Measurements from ENCODE around the gene CLK3. TPM values are rescaled to one million over a fixed set of nuclear protein-coding genes. Genes with fewer than 3 reads are reported as not detected.
"Not testable (repeated sequence)": the region's sequence is repeated elsewhere in the genome, so short reads cannot be mapped to it uniquely, and the experiment has no call there.

Gene CLK3
- polyA plus RNA-seq, 1 experiment = 58.3 TPM

DNA sequence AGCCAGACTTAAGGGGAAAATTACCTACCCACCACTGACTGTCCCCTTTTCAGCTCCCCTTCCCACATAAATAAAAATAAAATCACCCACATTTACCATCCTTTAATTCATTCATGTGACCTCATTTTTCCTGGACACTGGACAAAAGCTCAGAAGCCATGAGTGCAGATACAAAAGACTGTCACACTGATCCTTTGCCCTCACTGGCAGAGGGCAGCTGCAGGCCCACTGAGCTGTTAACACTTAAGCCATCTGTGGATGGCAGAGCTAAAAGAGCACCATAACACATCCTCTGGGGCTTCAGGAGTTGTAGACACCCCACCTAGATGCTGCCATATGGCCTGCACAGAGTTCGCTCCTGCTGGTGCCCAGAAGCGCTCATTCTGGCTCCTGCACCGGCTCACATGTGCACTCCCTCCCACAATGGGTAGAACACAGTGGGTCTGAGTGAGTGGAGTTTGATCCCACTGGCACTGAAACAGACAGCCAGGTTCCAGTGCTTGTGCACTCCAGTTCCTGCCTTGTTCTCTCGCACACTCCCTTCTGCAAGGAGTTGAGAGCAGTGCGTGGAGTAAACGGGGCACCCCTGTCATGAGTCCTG, 41.4 kb downstream of the CLK3 start:
- ChIA-PET POLR2A (no interaction called here), CTCF (interaction anchor here (0.7 to 4.8 kb wide), 4 partner anchors 16 to 114 kb away, joined by 3 to 14 read pairs (median 3); no protein-coding TSS in a partner anchor)
- no peak for DNase-seq (ENCODE audit: low read depth)
- no peaks in the 10 kb centered on the region for H3K27me3 ChIP-seq (ENCODE audit: control insufficient read depth, insufficient read depth, low read length)
- H3K4me3 ChIP-seq (ENCODE audit: low read depth, low read length) = no peak overlapping the region
- no peaks in the 10 kb centered on the region for H3K36me3 ChIP-seq (ENCODE audit: control insufficient read depth, insufficient read depth, low read length)
- TF ChIP-seq, protein P1, sequence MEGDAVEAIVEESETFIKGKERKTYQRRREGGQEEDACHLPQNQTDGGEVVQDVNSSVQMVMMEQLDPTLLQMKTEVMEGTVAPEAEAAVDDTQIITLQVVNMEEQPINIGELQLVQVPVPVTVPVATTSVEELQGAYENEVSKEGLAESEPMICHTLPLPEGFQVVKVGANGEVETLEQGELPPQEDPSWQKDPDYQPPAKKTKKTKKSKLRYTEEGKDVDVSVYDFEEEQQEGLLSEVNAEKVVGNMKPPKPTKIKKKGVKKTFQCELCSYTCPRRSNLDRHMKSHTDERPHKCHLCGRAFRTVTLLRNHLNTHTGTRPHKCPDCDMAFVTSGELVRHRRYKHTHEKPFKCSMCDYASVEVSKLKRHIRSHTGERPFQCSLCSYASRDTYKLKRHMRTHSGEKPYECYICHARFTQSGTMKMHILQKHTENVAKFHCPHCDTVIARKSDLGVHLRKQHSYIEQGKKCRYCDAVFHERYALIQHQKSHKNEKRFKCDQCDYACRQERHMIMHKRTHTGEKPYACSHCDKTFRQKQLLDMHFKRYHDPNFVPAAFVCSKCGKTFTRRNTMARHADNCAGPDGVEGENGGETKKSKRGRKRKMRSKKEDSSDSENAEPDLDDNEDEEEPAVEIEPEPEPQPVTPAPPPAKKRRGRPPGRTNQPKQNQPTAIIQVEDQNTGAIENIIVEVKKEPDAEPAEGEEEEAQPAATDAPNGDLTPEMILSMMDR (IDR thresholded peaks at IDR 0.05; ENCODE audit: insufficient read depth, low read depth, low read length) = no peak

DNA sequence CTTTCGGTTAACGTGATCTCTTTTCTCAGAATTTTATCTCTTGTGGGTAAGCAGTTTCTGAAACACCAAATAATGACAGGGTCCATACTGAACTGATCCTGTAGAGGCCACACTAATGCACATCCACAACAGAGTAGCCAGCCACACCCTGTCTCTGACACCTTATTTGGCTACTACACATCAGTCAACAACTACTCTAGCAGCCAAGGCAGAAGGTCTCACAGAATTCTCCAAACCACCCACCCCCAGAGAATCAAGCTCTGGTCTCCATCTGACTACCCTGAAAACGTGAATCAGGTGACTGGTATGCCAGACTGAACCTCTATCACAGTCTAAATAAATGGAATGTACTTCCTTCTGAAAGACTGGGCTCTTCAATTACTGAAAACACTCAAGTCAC, 42.2 kb downstream of the CLK3 start:
- no peak for DNase-seq (ENCODE audit: low read depth)
- H3K4me3 ChIP-seq (ENCODE audit: low read depth, low read length) = no peak overlapping the region
- no peaks in the 10 kb centered on the region for H3K27me3 ChIP-seq (ENCODE audit: control insufficient read depth, insufficient read depth, low read length)
- TF ChIP-seq, protein P1 (IDR thresholded peaks at IDR 0.05; ENCODE audit: insufficient read depth, low read depth, low read length) = no peak
- no peaks in the 10 kb centered on the region for H3K36me3 ChIP-seq (ENCODE audit: control insufficient read depth, insufficient read depth, low read length)
- CTCF ChIA-PET = interaction anchor here (4.8 kb wide), 1 partner anchor 26 kb away, joined by 14 read pairs; no protein-coding TSS in a partner anchor
- POLR2A ChIA-PET = no interaction called here

DNA sequence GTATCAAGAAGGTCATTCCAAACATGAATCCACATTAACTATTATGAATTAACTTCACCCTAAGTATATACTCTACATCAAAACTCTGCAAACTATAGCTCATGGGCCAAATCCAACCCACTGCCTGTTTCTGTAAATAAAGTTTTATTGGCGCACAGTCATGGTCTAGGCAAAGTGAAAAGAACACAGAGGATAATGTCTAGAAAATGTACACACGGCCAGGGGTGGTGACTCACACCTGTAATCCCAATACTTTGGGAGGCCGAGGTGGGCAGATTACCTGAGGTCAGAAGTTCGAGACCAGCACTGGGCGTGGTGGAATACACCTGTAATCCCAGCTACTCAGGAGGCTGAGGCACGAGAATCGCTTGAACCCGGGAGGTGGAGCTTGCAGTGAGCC, 45.6 kb downstream of the CLK3 start:
- H3K4me3 ChIP-seq (ENCODE audit: low read depth, low read length); DNase-seq (ENCODE audit: low read depth); H3K36me3 ChIP-seq (ENCODE audit: control insufficient read depth, insufficient read depth, low read length); POLR2A ChIA-PET; H3K27me3 ChIP-seq (ENCODE audit: control insufficient read depth, insufficient read depth, low read length); CTCF ChIA-PET: not testable (repeated sequence)

DNA sequence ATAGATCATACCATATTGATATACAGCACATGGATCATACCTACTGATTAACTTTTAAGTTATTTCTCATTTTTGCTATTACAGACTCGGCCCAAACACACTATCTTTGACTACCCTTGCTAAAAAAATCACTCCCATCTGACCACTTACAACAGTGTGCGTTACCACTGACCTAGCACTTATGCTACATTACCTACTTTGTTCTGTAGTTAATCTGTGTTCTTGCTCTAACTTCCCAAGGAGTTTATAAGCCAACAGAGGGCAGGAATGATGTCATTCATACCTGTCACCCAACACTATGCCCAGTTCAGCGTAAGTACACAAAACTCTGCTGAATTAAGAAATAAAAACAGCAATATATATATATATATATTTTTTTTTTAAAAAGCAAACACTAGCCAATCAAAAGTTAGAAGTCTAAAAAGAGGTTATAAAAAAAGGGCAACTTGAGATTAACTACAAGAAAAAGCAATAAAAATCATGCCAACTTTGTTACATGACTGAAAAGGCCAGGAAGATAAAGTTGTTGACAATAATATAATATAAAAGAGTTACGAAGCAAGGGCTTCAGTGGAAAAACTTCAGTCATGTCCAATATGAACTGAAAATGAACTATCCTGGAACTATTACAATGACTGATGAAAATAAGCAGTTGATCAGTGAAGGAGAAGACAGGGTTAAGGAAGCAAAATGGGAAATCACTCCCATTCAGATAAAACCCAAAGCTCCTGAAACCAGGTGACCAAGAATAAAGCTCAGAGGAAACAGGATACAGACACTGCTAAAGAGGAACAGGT, 46.6 kb downstream of the CLK3 start:
- CTCF ChIA-PET = no interaction called here
- TF ChIP-seq, protein P1 (IDR thresholded peaks at IDR 0.05; ENCODE audit: insufficient read depth, low read depth, low read length) = no peak
- H3K36me3 ChIP-seq (ENCODE audit: control insufficient read depth, insufficient read depth, low read length) = no peaks in the 10 kb centered on the region

DNA sequence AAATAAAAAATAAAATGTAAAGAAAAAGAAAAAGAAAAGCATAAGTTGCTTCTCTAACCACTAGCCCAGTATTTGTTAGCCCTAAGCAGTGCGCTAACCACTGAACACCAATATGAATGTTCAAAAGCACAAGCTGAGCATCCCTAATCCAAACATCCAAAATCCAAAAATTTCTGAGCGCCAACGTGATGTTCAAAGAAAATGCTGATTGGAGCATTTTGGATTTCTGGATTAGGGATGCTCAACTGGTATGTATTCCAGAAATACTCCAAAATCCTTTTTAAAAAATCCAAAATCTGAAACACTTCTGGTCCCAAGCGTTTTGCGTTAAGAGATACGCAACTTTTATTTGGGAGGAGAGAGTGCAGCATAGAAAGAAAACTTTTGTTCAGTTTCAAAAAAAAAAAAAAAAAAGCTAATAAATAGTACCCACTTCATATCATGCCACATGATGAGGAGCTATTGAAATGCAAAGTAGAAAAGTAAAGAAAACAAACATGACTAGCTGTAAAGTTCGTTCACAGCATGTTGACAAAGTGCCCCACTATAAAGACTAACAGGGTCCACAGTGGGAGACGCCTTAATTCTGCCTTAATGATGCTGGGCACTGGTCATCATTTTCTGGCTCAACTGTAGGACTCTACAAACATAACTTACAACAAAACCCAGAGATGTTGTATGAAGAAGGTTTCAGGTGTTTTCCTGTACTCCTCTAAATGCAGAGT, 47.8 kb downstream of the CLK3 start:
- TF ChIP-seq, protein P1 (IDR thresholded peaks at IDR 0.05; ENCODE audit: insufficient read depth, low read depth, low read length) = no peak
- no peak for DNase-seq (ENCODE audit: low read depth)
- Histone ChIP-seq H3K4me3 (ENCODE audit: low read depth, low read length) (no peak overlapping the region), H3K27me3 (ENCODE audit: control insufficient read depth, insufficient read depth, low read length) (no peaks in the 10 kb centered on the region), H3K36me3 (ENCODE audit: control insufficient read depth, insufficient read depth, low read length) (no peaks in the 10 kb centered on the region)
- POLR2A ChIA-PET = no interaction called here
- CTCF ChIA-PET = interaction anchor here (0.8 to 2.0 kb wide), 3 partner anchors 10 to 105 kb away, joined by 3 to 4 read pairs (median 3); no protein-coding TSS in a partner anchor

More for the DNA sequence above, 46.6 kb downstream of the CLK3 start:
- DNase-seq (ENCODE audit: low read depth) = no peak
- POLR2A ChIA-PET = no interaction called here
- no peaks in the 10 kb centered on the region for H3K27me3 ChIP-seq (ENCODE audit: control insufficient read depth, insufficient read depth, low read length)
- H3K4me3 ChIP-seq (ENCODE audit: low read depth, low read length) = no peak overlapping the region

All from BJ (cell line).